ENCODE results near the gene GPHA2.

GPHA2 gene

GRCh38 chr11:64894070-64894811 lies 41.5 kb downstream of the GPHA2 start:
- H3K9ac ChIP-seq (ENCODE audit: low read depth, low read length): no peak overlapping the region
- no peaks in the 10 kb centered on the region for H3K9me3 ChIP-seq (ENCODE audit: control insufficient read depth, insufficient read depth, low read length)
- H3K36me3 ChIP-seq (ENCODE audit: insufficient read depth, low read length): no peaks in the 10 kb centered on the region
- H3K4me1 ChIP-seq (ENCODE audit: insufficient read depth, low read length): peaks cover 7% of the 10 kb centered on the region; the same call in 1 of the 2 replicates

GRCh38 chr11:64893194-64894069 lies 42.3 kb downstream of the GPHA2 start:
- no peak overlapping the region for H3K9ac ChIP-seq (ENCODE audit: low read depth, low read length)
- peaks cover 14% of the 10 kb centered on the region; the same call in 1 of the 2 replicates for H3K4me1 ChIP-seq (ENCODE audit: insufficient read depth, low read length)
- H3K9me3 ChIP-seq (ENCODE audit: control insufficient read depth, insufficient read depth, low read length): no peaks in the 10 kb centered on the region
- no peaks in the 10 kb centered on the region for H3K36me3 ChIP-seq (ENCODE audit: insufficient read depth, low read length)

GRCh38 chr11:64892838-64893193 lies 42.9 kb downstream of the GPHA2 start:
- Histone ChIP-seq H3K9me3 (ENCODE audit: control insufficient read depth, insufficient read depth, low read length) (no peaks in the 10 kb centered on the region), H3K4me1 (ENCODE audit: insufficient read depth, low read length) (peaks cover 18% of the 10 kb centered on the region; the same call in 1 of the 2 replicates)

GRCh38 chr11:64892411-64892831 lies 43.3 kb downstream of the GPHA2 start:
- Histone ChIP-seq H3K9me3 (ENCODE audit: control insufficient read depth, insufficient read depth, low read length) (no peaks in the 10 kb centered on the region), H3K9ac (ENCODE audit: low read depth, low read length) (no peak overlapping the region), H3K4me1 (ENCODE audit: insufficient read depth, low read length) (peaks cover 18% of the 10 kb centered on the region; the same call in 1 of the 2 replicates), H3K36me3 (ENCODE audit: insufficient read depth, low read length) (no peaks in the 10 kb centered on the region)

More at GRCh38 chr11:64892838-64893193, 42.9 kb downstream of the GPHA2 start:
- Histone ChIP-seq H3K36me3 (ENCODE audit: insufficient read depth, low read length) (no peaks in the 10 kb centered on the region), H3K9ac (ENCODE audit: low read depth, low read length) (no peak overlapping the region)

GRCh38 chr11:64891880-64892279 lies 43.8 kb downstream of the GPHA2 start:
- Histone ChIP-seq H3K4me1 (ENCODE audit: insufficient read depth, low read length) (peaks cover 22% of the 10 kb centered on the region; the same call in 1 of the 2 replicates), H3K36me3 (ENCODE audit: insufficient read depth, low read length) (no peaks in the 10 kb centered on the region), H3K9ac (ENCODE audit: low read depth, low read length) (no peak overlapping the region), H3K9me3 (ENCODE audit: control insufficient read depth, insufficient read depth, low read length) (no peaks in the 10 kb centered on the region)

GRCh38 chr11:64891215-64891848 lies 44.4 kb downstream of the GPHA2 start:
- Histone ChIP-seq H3K9ac (ENCODE audit: low read depth, low read length) (no peak overlapping the region), H3K9me3 (ENCODE audit: control insufficient read depth, insufficient read depth, low read length) (no peaks in the 10 kb centered on the region), H3K4me1 (ENCODE audit: insufficient read depth, low read length) (peaks cover 22% of the 10 kb centered on the region; the same call in 1 of the 2 replicates), H3K36me3 (ENCODE audit: insufficient read depth, low read length) (no peaks in the 10 kb centered on the region)

- H3K9me3 ChIP-seq (ENCODE audit: control insufficient read depth, insufficient read depth, low read length): no peaks in the 10 kb centered on the region
- H3K36me3 ChIP-seq (ENCODE audit: insufficient read depth, low read length): no peaks in the 10 kb centered on the region
- no peak overlapping the region for H3K9ac ChIP-seq (ENCODE audit: low read depth, low read length)
- H3K4me1 ChIP-seq (ENCODE audit: insufficient read depth, low read length): peaks cover 22% of the 10 kb centered on the region; the same call in 1 of the 2 replicates
Observed at GRCh38 chr11:64890522-64890939, 45.2 kb downstream of the GPHA2 start.

GRCh38 chr11:64888729-64889511 lies 46.8 kb downstream of the GPHA2 start:
- Histone ChIP-seq H3K36me3 (ENCODE audit: insufficient read depth, low read length) (no peaks in the 10 kb centered on the region), H3K9me3 (ENCODE audit: control insufficient read depth, insufficient read depth, low read length) (no peaks in the 10 kb centered on the region), H3K9ac (ENCODE audit: low read depth, low read length) (no peak overlapping the region; the same call in 1 of the 2 replicates), H3K4me1 (ENCODE audit: insufficient read depth, low read length) (peaks cover 16% of the 10 kb centered on the region; the same call in 1 of the 2 replicates)

GRCh38 chr11:64888406-64888728 lies 47.3 kb downstream of the GPHA2 start:
- Histone ChIP-seq H3K9me3 (ENCODE audit: control insufficient read depth, insufficient read depth, low read length) (no peaks in the 10 kb centered on the region), H3K36me3 (ENCODE audit: insufficient read depth, low read length) (no peaks in the 10 kb centered on the region), H3K9ac (ENCODE audit: low read depth, low read length) (no peak overlapping the region), H3K4me1 (ENCODE audit: insufficient read depth, low read length) (peaks cover 16% of the 10 kb centered on the region; the same call in 1 of the 2 replicates)

GRCh38 chr11:64887757-64888405 lies 47.8 kb downstream of the GPHA2 start:
- Histone ChIP-seq H3K9ac (ENCODE audit: low read depth, low read length) (peak overlapping the region; percentile 30; the same call in 1 of the 2 replicates), H3K4me1 (ENCODE audit: insufficient read depth, low read length) (peaks cover 16% of the 10 kb centered on the region; the same call in 1 of the 2 replicates), H3K36me3 (ENCODE audit: insufficient read depth, low read length) (no peaks in the 10 kb centered on the region), H3K9me3 (ENCODE audit: control insufficient read depth, insufficient read depth, low read length) (no peaks in the 10 kb centered on the region)

- H3K4me1 ChIP-seq (ENCODE audit: insufficient read depth, low read length): peaks cover 16% of the 10 kb centered on the region; the same call in 1 of the 2 replicates
- H3K36me3 ChIP-seq (ENCODE audit: insufficient read depth, low read length): no peaks in the 10 kb centered on the region
- 0 out of 2 replicates have a peak overlapping the region, but pooled peaks have one; percentile 30 for H3K9ac ChIP-seq (ENCODE audit: low read depth, low read length)
- no peaks in the 10 kb centered on the region for H3K9me3 ChIP-seq (ENCODE audit: control insufficient read depth, insufficient read depth, low read length)
Observed at GRCh38 chr11:64887234-64887756, 48.4 kb downstream of the GPHA2 start.

- Histone ChIP-seq H3K9ac (ENCODE audit: low read depth, low read length) (no peak overlapping the region), H3K9me3 (ENCODE audit: control insufficient read depth, insufficient read depth, low read length) (no peaks in the 10 kb centered on the region), H3K4me1 (ENCODE audit: insufficient read depth, low read length) (peaks cover 16% of the 10 kb centered on the region; the same call in 1 of the 2 replicates), H3K36me3 (ENCODE audit: insufficient read depth, low read length) (no peaks in the 10 kb centered on the region)
Observed at GRCh38 chr11:64885367-64886286, 50.1 kb downstream of the GPHA2 start.

Measured in ES-I3 (cell line).